LNCaP clone FGC (cell line): ENCODE measurements around the gene IKBKE.
A peak's percentile ranks its signal among the peaks of the same experiment; 100 is the strongest.

Source experiments
- DNase-seq: peaks from one replicate; pipeline ENCODE4 v3.0.0-alpha.2; 2011; ENCODE audit warnings: low read depth
- H3K4me3 ChIP-seq: 2 replicates; pipeline ENCODE4 v1.5.1; 2011; ENCODE audit warnings: mild to moderate bottlenecking, low read depth, low read length, control low read depth
- TF ChIP-seq, protein P1 (sequence below): IDR thresholded peaks from 2 replicates; pipeline ENCODE4 v1.5.1; 2012; ENCODE audit warnings: mild to moderate bottlenecking; ENCODE audit not compliant: control insufficient read depth, insufficient read depth; ENCODE audit errors: extremely low read depth

IKBKE gene

GRCh38 chr1:206514813-206515387 lies 44.6 kb downstream of the IKBKE start:
- no peak overlapping the region for H3K4me3 ChIP-seq
- TF ChIP-seq, protein P1, sequence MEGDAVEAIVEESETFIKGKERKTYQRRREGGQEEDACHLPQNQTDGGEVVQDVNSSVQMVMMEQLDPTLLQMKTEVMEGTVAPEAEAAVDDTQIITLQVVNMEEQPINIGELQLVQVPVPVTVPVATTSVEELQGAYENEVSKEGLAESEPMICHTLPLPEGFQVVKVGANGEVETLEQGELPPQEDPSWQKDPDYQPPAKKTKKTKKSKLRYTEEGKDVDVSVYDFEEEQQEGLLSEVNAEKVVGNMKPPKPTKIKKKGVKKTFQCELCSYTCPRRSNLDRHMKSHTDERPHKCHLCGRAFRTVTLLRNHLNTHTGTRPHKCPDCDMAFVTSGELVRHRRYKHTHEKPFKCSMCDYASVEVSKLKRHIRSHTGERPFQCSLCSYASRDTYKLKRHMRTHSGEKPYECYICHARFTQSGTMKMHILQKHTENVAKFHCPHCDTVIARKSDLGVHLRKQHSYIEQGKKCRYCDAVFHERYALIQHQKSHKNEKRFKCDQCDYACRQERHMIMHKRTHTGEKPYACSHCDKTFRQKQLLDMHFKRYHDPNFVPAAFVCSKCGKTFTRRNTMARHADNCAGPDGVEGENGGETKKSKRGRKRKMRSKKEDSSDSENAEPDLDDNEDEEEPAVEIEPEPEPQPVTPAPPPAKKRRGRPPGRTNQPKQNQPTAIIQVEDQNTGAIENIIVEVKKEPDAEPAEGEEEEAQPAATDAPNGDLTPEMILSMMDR, result no peak
- DNase-seq, result no peak

GRCh38 chr1:206516728-206516990 lies 46.4 kb downstream of the IKBKE start:
- H3K4me3 ChIP-seq, result no peak overlapping the region
- no peak for DNase-seq

GRCh38 chr1:206517784-206518183 lies 47.5 kb downstream of the IKBKE start:
- no peak overlapping the region for H3K4me3 ChIP-seq
- DNase-seq, result no peak
- TF ChIP-seq, protein P1, result no peak

More at GRCh38 chr1:206516728-206516990, 46.4 kb downstream of the IKBKE start:
- TF ChIP-seq, protein P1, result no peak

DNA sequence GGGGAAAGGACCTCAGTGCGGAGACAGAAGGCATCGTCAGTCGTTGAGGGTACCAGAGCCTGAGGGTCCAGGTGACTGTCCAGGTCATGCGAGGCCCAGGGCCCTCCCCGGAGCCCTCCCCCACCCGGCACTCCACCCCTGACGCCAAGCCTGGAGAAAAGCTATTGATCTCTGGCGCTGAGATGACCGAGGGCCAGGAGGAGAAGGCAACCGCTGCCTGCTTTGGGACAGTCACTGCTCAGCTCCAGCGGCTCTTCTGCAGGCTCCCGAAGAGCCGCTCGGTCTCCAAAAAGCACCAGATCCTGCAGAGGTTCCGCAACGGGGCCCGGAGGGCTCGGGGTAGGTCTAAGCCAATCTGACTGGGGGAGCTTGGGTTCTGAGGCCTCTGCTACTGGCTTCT lies 47.9 kb downstream of the IKBKE start:
- no peak for DNase-seq
- TF ChIP-seq, protein P1, result no peak
- no peak overlapping the region for H3K4me3 ChIP-seq

DNA sequence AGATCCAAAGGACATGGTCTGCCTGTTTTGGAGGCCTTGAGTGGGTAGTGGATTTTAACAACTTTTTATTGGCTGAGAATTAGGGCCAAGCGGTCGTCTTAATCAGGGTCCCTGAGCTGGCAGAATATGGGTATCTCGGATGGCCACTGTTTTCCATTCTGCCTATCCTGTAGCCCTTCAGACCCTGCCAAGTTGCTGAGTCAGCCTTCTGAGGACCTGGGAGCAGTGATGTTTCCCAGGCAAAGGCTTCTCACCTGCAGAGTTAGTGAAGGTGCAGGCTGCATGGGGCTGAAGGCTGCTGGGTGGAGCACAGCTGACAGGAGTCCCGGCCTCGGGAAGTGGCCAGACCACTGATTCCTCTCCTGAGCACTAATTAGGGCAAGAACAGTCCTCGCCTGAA lies 48.5 kb downstream of the IKBKE start:
- DNase-seq, result no peak
- no peak overlapping the region for H3K4me3 ChIP-seq
- TF ChIP-seq, protein P1, result no peak

DNA sequence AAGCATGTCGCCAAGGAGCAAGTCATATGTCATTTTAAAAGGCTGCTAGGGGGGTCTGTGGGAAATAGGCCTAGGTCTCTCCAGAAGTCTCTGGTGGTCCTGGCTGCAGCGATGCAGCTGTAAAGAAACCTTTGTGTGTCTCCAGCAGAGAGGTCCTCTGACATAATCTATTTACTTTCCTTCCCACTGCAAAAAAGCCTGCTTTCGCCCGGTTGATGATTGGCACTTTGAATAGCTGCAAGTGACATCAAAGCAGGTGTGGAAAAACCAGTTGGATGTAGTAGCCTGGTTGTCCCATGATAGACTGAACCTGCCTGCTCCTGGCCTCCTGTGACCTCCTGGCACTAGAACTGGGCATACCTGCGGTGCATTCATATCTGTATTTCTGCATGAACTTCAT lies 50.9 kb downstream of the IKBKE start:
- TF ChIP-seq, protein P1, result no peak
- H3K4me3 ChIP-seq, result peak overlapping the region; percentile 19; the same call in 1 of the 2 replicates
- DNase-seq, result peak; percentile 99

DNA sequence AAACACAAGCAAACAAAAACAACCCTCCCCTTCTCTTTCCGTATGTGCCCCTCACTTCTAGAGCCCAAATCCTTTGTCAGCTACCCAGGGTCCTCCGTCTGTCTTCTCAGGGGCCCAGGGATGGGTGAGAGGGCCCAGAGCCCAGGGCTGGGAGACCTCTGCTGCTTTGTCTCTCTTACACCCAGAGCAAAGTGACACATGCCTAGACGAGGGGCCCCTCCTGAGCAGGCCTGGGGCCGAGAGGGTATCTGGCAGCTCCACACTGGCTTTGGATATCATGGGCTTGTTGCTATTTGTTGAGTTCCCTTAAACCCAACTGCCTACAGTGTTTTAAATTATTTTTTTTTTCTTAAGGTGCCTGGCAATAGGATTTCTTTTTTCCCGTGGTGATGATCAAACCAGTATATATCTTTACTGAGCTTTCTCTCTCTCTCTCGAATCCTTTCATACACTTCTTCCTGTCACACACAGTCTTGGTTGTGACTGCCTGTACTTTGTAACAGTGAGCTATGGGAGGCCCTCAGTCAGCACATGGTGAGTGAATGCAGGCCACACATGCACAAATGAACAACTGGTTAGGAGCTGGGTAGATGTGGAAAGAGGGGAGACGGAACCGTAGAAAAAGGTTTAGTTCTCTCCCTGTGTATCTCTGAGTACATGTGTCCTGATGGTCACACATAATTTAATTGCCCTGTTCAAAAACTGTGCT lies 51.6 kb downstream of the IKBKE start:
- no peak overlapping the region for H3K4me3 ChIP-seq
- DNase-seq, result no peak
- TF ChIP-seq, protein P1, result no peak
